GM20431 (cell line): ENCODE measurements around the gene SLC35F1.
"Not testable (repeated sequence)": the region's sequence is repeated elsewhere in the genome, so short reads cannot be mapped to it uniquely, and the experiment has no call there.

Experiments
- in situ Hi-C: fragments of 300-500 bp; cut with MseI, MboI; formaldehyde crosslinking; loops from one replicate; pipeline ENCODE4 v1.15.0; 2020; ENCODE audit warnings: low sequenced_read_pairs; ENCODE audit not compliant: unreplicated experiment

The SLC35F1 gene

GRCh38 chr6:117919775-117920729 lies 13.0 kb downstream of the SLC35F1 start:
- in situ Hi-C loops, result no loop called here

GRCh38 chr6:117924690-117925089 lies 17.6 kb downstream of the SLC35F1 start:
- in situ Hi-C loops, result no loop called here

DNA sequence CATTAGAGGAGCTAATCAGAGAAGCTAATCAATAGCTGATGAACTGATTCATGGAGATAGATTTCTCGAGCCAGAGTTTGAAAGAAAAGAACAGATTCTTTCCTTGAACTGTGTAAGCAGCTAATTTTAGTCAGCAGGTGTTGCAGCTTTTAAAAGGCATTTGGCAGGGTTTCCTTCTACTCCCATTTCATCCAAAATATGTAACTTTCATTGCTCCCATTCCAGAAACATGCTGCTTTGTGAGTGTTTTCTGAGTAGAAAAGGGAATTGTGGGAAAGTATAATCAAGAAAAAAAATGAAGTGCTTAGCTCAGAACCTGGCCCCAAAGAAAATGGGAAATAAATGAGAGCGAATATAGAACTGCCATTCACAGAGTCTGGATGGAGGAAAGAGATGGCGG lies 20.8 kb downstream of the SLC35F1 start:
- in situ Hi-C loops, result no loop called here

GRCh38 chr6:117928833-117929232 lies 21.8 kb downstream of the SLC35F1 start:
- in situ Hi-C loops, result no loop called here

DNA sequence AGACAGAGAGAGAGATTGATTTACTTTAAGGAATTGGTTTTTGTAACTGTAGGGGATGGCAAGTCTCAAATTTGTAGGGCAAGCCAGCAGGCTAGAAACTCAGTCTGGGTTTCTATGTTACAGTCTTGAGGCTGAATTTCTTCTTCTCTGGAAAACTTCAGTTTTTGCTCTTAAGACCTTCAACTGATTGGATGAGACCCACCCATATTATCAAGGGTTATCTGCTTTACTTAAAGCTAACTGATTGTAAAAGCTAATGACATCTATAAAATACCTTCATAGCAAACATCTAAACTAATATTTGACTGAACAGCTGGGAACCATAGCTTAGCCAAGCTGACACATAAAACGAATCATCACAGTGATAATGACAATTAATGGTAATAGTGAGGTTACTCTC lies 22.4 kb downstream of the SLC35F1 start:
- in situ Hi-C loops, result no loop called here

DNA sequence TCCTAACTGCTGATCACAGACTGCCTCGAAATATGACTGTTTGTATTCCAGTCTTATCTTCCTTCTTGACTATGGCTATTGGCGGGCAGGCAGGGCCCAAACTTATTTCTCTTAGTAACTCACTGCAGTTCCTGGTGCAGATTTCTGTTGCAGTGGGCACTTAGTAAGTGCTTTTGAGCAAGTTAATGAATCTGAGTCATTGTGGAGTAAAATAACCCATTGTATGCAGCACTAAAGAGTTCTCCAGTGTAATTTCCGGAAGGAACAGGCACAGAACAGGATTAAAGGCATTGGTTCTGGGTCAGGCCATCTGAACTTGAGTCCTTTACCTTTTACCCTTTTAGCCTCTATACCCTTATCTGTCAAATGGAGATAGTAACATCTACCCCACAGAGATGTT lies 23.6 kb downstream of the SLC35F1 start:
- in situ Hi-C loops, result no loop called here

- in situ Hi-C loops, result no loop called here
Measured at GRCh38 chr6:117932001-117932400, 24.9 kb downstream of the SLC35F1 start.

- in situ Hi-C loops, result no loop called here
Measured at GRCh38 chr6:117932676-117933075, 25.6 kb downstream of the SLC35F1 start.

DNA sequence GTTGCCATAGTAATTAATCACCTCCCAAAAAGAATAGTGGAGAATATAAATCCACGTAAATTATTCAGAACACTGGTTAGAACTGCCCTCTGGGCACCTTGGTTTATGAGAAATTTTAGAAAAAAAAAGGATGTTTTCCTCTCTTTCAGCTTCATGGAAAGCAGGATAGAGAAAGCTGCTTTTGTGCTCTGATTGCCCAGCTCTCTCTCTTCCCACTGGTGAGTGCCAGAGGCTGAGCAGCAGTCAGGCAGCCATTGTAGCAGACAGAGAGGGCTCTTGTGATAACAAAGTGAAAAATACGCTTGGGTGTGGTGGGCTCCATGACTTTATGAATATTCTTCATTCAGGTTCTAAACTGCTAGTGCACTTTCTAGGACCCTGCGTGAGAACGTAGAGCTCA lies 26.4 kb downstream of the SLC35F1 start:
- in situ Hi-C loops, result no loop called here

DNA sequence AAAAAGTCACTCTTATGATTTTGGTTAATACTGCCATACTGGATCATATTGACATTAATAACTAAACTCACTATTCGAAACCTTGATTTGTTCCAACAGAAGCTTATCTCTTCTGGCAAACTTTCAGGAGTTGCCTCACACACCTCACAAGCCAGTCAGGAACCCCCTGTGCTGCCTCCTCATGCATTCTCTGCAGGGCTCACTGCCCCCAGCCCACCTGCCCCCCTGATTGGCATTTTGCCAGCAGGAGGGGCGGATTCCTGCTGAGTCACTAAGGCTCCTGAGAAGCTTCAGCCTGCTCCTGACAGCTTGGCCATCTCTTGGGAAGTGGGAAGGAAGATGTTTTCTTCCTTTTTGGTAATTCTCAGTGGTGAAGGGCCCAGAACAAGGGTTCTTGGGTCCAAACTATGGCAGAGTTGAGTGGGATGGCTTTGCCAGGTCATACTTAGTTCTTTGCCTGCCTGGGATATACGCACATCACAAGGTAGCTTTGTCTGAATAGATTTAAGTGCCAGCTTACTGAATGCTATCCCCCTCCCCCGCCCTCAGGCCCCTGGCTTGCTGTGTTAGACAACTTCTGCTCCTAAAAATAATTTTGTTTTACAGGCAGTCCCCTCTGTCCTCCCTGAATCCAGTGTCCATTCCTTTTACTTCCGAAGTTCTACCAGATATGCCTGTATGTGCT lies 31.4 kb downstream of the SLC35F1 start:
- in situ Hi-C loops, result no loop called here

DNA sequence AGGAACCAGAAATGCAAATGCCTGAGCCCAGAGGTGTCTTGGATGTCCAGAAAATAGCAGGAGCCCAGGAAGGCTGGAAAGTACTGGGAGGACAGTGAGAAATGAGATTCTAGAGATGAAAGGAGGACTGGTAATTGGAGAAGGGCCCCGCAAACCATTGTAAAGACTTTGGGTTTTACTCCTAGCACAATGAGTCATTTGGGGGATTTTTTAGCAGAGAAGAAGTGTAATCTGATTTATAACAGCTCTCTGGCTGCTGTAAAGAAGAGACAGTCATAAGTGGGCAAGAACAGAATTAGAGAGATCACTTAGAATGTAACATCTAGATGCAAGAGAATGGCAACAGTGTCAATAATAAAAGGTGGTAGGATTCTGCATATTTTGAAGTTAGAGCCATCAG lies 40.2 kb downstream of the SLC35F1 start:
- in situ Hi-C loops, result no loop called here

GRCh38 chr6:117951783-117952182 lies 44.7 kb downstream of the SLC35F1 start:
- in situ Hi-C loops, result no loop called here

DNA sequence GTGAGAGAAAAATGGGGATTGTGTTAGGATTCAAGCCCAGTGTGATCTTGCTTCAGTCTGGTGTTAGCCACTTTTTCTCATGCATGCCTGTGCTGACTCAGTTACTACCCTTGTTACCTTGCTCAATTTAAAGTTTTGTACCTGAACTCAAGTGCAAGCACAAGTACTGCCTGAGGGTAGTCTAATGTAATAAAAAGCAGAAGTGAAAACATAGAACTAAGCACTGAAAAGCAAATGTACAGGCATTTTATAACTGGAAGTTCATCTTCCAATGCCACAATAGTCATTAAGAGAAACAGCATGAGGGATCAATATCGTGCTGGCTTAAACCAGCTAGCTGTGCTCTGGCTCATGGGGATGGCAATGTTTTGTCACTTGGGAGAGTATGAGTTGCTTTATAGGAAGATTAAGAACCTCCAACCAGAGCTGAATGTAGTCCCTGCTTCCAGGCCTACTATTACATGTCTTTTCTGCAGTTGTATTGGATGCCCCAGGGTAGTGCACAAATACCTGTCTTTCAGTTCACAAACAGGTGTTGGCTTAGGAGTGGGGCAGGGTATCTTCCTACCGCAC lies 48.7 kb downstream of the SLC35F1 start:
- in situ Hi-C loops, result no loop called here

DNA sequence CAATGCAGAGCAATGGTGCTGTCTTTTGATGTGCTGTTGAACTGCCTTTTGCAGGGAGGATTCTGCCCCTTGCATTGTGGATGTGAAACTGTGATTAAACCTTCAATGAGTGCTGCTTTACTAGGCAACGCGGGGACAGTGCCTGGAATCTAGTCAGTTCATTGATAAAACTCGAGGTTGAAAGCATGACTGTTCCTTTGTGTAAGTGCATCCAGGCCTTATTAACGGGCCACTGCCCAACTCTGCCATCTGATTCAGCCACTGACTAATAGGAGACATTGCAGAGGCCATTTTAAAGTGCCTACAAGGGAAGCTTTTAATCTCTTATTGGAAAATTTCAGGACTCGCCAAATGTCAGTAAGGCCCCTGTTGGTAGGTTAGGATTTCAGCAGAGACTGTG lies 49.3 kb downstream of the SLC35F1 start:
- in situ Hi-C loops, result no loop called here

- in situ Hi-C loops, result no loop called here
Measured at GRCh38 chr6:117958536-117958935, 51.5 kb downstream of the SLC35F1 start.

GRCh38 chr6:117960877-117961276 lies 53.8 kb downstream of the SLC35F1 start:
- in situ Hi-C loops, result no loop called here

- in situ Hi-C loops, result no loop called here
Measured at GRCh38 chr6:117961301-117961700, 54.2 kb downstream of the SLC35F1 start.

- in situ Hi-C loops, result not testable (repeated sequence)
Measured at GRCh38 chr6:117965763-117966162, 58.7 kb downstream of the SLC35F1 start.

DNA sequence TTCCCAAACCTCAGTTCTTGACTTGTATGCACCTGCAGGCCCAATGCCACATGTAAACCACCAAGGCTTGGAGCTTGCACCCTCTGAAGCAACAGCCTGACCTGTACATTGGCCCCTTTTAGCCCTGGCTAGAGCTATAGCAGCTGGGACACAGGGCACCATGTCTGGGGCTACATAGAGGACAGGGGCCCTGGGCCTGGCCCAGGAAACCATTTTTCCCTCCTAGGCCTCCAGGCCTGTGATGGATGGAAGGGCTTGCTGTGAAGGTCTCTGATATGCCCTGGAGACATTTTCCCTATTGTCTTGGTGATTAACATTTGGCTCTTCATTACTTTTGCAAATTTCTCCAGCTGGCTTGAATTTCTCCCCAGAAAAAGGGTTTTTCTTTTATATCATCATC lies 64.6 kb downstream of the SLC35F1 start:
- in situ Hi-C loops, result no loop called here

DNA sequence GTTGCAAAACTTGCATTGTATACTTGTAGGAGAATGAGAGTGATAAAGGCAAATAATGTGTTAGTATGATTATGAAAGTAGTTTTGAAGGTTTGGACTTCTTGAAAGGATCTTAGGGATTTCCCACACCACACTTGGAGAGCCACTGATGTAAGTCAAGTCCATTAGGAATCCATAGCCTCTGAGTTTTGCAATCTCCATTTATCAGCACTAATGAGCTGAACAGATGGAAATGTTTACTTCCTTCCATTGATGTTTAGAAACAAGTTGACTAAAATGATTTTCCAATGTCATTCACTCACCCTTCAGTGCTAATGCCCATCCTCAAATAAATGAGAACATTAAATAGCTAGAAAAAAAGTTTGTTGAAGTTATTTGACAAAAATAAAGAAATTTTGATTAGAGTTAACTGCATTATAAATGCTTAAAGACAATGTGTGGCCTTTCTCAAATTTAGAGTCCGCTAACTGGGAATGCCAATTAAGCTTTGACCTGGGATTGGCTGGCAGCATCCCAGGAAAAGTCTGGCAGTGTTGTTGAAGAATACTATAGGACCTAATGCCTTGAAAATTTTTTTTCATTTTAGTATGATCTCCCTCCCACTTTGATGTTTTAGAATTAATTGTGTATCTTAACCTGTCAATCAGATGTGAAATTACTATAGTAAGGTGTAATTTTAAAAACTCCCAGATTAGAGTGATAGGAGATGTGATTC lies 68.0 kb downstream of the SLC35F1 start:
- in situ Hi-C loops, result no loop called here
